HEK293 (cell line): ENCODE data around the gene FHIP1B.

Source experiments
- CTCF ChIP-seq: fragments of 450-650 bp; formaldehyde crosslinking; IDR thresholded peaks from 2 replicates; pipeline ENCODE4 v1.5.1; 2016; ENCODE audit warnings: missing biosample characterization, missing genetic modification characterization
- KLF1 ChIP-seq: fragments of 450-650 bp; formaldehyde crosslinking; IDR thresholded peaks from 2 replicates; pipeline ENCODE4 v1.5.1; 2016; ENCODE audit warnings: missing biosample characterization, missing genetic modification characterization
- TCF7L2 ChIP-seq: IDR thresholded peaks from 2 replicates; pipeline ENCODE4 v1.6.1; 2011; ENCODE audit warnings: low read depth, mild to moderate bottlenecking, inconsistent platforms, low read length, moderate library complexity, borderline replicate concordance
- YY1 ChIP-seq: fragments of 450-650 bp; formaldehyde crosslinking; IDR thresholded peaks from 2 replicates; pipeline ENCODE4 v1.5.1; 2018; ENCODE audit warnings: missing biosample characterization, missing genetic modification characterization
- ZBTB11 ChIP-seq: fragments of 450-650 bp; formaldehyde crosslinking; conservative IDR thresholded peaks from 2 replicates; pipeline ENCODE4 v1.5.1; 2016; ENCODE audit warnings: low read depth, missing biosample characterization, missing genetic modification characterization
- ZNF558 ChIP-seq: fragments of 450-650 bp; formaldehyde crosslinking; IDR thresholded peaks from 2 replicates; pipeline ENCODE4 v1.5.1; 2016; ENCODE audit warnings: missing biosample characterization, missing genetic modification characterization
- ZNF76 ChIP-seq: fragments of 450-650 bp; formaldehyde crosslinking; IDR thresholded peaks from 2 replicates; pipeline ENCODE4; 2016; ENCODE audit warnings: low read depth, missing biosample characterization, missing genetic modification characterization, borderline replicate concordance

DNA sequence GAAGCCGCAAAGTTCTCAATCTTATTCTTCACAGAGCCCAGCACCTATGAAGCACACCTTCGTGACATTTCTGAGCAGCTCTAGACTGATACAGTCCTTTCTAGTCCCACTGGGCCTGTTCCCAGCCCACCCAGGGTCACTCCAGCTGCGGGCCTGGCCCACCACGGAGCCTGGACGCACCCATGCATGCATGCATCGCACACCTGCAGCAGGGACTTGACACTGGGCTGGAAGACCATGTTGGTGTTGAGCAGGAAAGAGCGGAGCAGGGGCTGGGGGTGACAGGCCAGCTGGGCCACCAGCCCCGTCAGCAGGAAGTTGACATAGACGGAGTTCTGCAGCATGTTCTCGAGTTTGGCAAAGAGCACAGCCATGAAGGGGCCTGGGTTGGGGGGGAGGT, 19.9 kb downstream of the FHIP1B start:
- TF ChIP-seq ZBTB11 (no peak), CTCF (tag by site-specific recombination) (no peak), TCF7L2 (no peak), YY1 (tag by site-specific recombination) (no peak), KLF1 (tag by site-specific recombination) (no peak), ZNF76 (tag by site-specific recombination) (no peak), ZNF558 (tag by site-specific recombination) (no peak)
